Neural progenitor cell (in vitro differentiated cells): Measurements from ENCODE around the gene BMS1.

Experiments
- CTCF ChIP-seq: fragments of 200-600 bp; sonication (generic); IDR thresholded peaks from 2 replicates; pipeline ENCODE4 v1.5.1; 2017; ENCODE audit warnings: antibody characterized with exemption, mild to moderate bottlenecking
- EZH2 ChIP-seq: fragments of 200-600 bp; sonication (generic); IDR thresholded peaks from 2 replicates; pipeline ENCODE4 v1.6.1; 2017; ENCODE audit warnings: antibody characterized with exemption, mild to moderate bottlenecking, moderate library complexity
- EZH2phosphoT487 ChIP-seq: fragments of 200-600 bp; sonication (generic); IDR thresholded peaks from 2 replicates; pipeline ENCODE4 v1.6.1; 2017; ENCODE audit warnings: antibody characterized with exemption

GRCh38 chr10:42785759-42786158, 3.2 kb downstream of the BMS1 start:
- TF ChIP-seq CTCF (no peak), EZH2 (no peak), EZH2phosphoT487 (no peak)
